Neural progenitor cell (in vitro differentiated cells): ENCODE results near the gene ZBP1. TPM values are rescaled to one million over a fixed set of nuclear protein-coding genes. Genes with fewer than 3 reads are reported as not detected.

Experiments used
- DNase-seq: peaks from one replicate; pipeline ENCODE4 v3.0.0-alpha.2; 2016; ENCODE audit warnings: low spot score
- H2AFZ ChIP-seq: fragments of 200-600 bp; sonication (generic); replicated peaks from 2 replicates; pipeline ENCODE4 v1.6.1; 2016; ENCODE audit warnings: antibody characterized with exemption
- H3F3A ChIP-seq: fragments of 200-600 bp; sonication (generic); 2 replicates; pipeline ENCODE4 v1.6.1; 2016; ENCODE audit warnings: antibody characterized with exemption, low read depth
- H3K27ac ChIP-seq: fragments of 200-600 bp; sonication (generic); 2 replicates; pipeline ENCODE4 v1.5.1; 2016; ENCODE audit warnings: mild to moderate bottlenecking
- H3K27me3 ChIP-seq: fragments of 200-600 bp; sonication (generic); 2 replicates; pipeline ENCODE4 v1.6.1; 2016; ENCODE audit warnings: mild to moderate bottlenecking, moderate library complexity
- H3K36me3 ChIP-seq: fragments of 200-600 bp; sonication (generic); 2 replicates; pipeline ENCODE4 v1.5.1; 2016
- H3K4me1 ChIP-seq: fragments of 200-600 bp; sonication (generic); 2 replicates; pipeline ENCODE4 v1.6.1; 2016; ENCODE audit warnings: mixed run types
- H3K4me2 ChIP-seq: fragments of 200-600 bp; sonication (generic); 2 replicates; pipeline ENCODE4 v1.6.1; 2016
- H3K4me3 ChIP-seq: fragments of 200-600 bp; sonication (generic); 2 replicates; pipeline ENCODE4 v1.5.1; 2016
- H3K79me2 ChIP-seq: fragments of 200-600 bp; sonication (generic); 2 replicates; pipeline ENCODE4 v1.6.1; 2016; ENCODE audit warnings: low read depth
- H3K9ac ChIP-seq: fragments of 200-600 bp; sonication (generic); 2 replicates; pipeline ENCODE4 v1.6.1; 2016
- H3K9me3 ChIP-seq: fragments of 200-600 bp; sonication (generic); 2 replicates; pipeline ENCODE4 v1.5.1; 2016; ENCODE audit warnings: low read depth
- H4K20me1 ChIP-seq: fragments of 200-600 bp; sonication (generic); 2 replicates; pipeline ENCODE4 v1.6.1; 2016; ENCODE audit warnings: low read depth
- H3K27ac Mint-ChIP-seq: 3 replicates; pipeline ENCODE4 v1.8.0; 2021; ENCODE audit warnings: mixed read lengths
- H3K27me3 Mint-ChIP-seq: 2 replicates; pipeline ENCODE4 v1.8.0; 2022; ENCODE audit warnings: low read depth, mild to moderate bottlenecking, inconsistent platforms, moderate library complexity, mixed read lengths; ENCODE audit not compliant: insufficient read depth
- H3K36me3 Mint-ChIP-seq: 3 replicates; pipeline ENCODE4 v1.8.0; 2021; ENCODE audit warnings: mixed read lengths
- H3K4me1 Mint-ChIP-seq: 3 replicates; pipeline ENCODE4 v1.8.0; 2021; ENCODE audit warnings: mixed read lengths
- H3K4me3 Mint-ChIP-seq: 3 replicates; pipeline ENCODE4 v1.8.0; 2021; ENCODE audit warnings: mild to moderate bottlenecking, moderate library complexity, mixed read lengths
- H3K9me3 Mint-ChIP-seq: 3 replicates; pipeline ENCODE4 v1.8.0; 2020; ENCODE audit warnings: mixed read lengths
- CTCF ChIP-seq: fragments of 200-600 bp; sonication (generic); IDR thresholded peaks from 2 replicates; pipeline ENCODE4 v1.5.1; 2017; ENCODE audit warnings: antibody characterized with exemption, mild to moderate bottlenecking
- EZH2 ChIP-seq: fragments of 200-600 bp; sonication (generic); IDR thresholded peaks from 2 replicates; pipeline ENCODE4 v1.6.1; 2017; ENCODE audit warnings: antibody characterized with exemption, mild to moderate bottlenecking, moderate library complexity
- EZH2phosphoT487 ChIP-seq: fragments of 200-600 bp; sonication (generic); IDR thresholded peaks from 2 replicates; pipeline ENCODE4 v1.6.1; 2017; ENCODE audit warnings: antibody characterized with exemption
- total RNA-seq: library from RNA; depleted of rRNA; stranded (reverse); fragments of >200 nt; gene quantifications from 2 replicates; pipeline ENCODE4 v1.2.3, GENCODE V29; 2015; ENCODE audit warnings: low replicate concordance

ZBP1 gene
- total RNA-seq, 1 donor from 2014 or later = not detected

- H3K4me3 ChIP-seq = no peak overlapping the region
- H3K9ac ChIP-seq = no peak overlapping the region
- no peak overlapping the region for H3K4me3 Mint-ChIP-seq
- no peaks in the 10 kb centered on the region for H3K79me2 ChIP-seq
- H2AFZ ChIP-seq = no peak overlapping the region
- H3K4me1 Mint-ChIP-seq = peaks cover 25% of the 10 kb centered on the region
- H3K27ac Mint-ChIP-seq = peak overlapping the region; percentile 18
- H3K27ac ChIP-seq = no peak overlapping the region
- no peak overlapping the region for H3K4me2 ChIP-seq
- H3K27me3 Mint-ChIP-seq = peaks cover 6% of the 10 kb centered on the region
- no peaks in the 10 kb centered on the region for H3K27me3 ChIP-seq
- H3K9me3 ChIP-seq = no peaks in the 10 kb centered on the region
- no peaks in the 10 kb centered on the region for H3K36me3 ChIP-seq
- no peak for DNase-seq
- H4K20me1 ChIP-seq = no peaks in the 10 kb centered on the region
- TF ChIP-seq CTCF (no peak), EZH2phosphoT487 (no peak)
- no peaks in the 10 kb centered on the region for H3K36me3 Mint-ChIP-seq
- H3F3A ChIP-seq = peaks cover 1% of the 10 kb centered on the region
- peaks cover 6% of the 10 kb centered on the region for H3K4me1 ChIP-seq
- H3K9me3 Mint-ChIP-seq = no peaks in the 10 kb centered on the region
Measured at GRCh38 chr20:57570920-57571319, 49.3 kb downstream of the ZBP1 start.

- Mint-ChIP-seq H3K9me3 (no peaks in the 10 kb centered on the region), H3K27ac (peak overlapping the region; percentile 18), H3K36me3 (no peaks in the 10 kb centered on the region), H3K4me1 (peaks cover 25% of the 10 kb centered on the region), H3K27me3 (peaks cover 6% of the 10 kb centered on the region), H3K4me3 (no peak overlapping the region)
- Histone ChIP-seq H3K4me3 (no peak overlapping the region), H4K20me1 (no peaks in the 10 kb centered on the region), H3K27ac (no peak overlapping the region), H3K9me3 (no peaks in the 10 kb centered on the region), H2AFZ (peak overlapping the region; percentile 19), H3K36me3 (no peaks in the 10 kb centered on the region), H3K4me2 (no peak overlapping the region), H3K79me2 (no peaks in the 10 kb centered on the region), H3K9ac (no peak overlapping the region), H3K4me1 (peaks cover 4% of the 10 kb centered on the region), H3F3A (no peaks in the 10 kb centered on the region), H3K27me3 (no peaks in the 10 kb centered on the region)
- DNase-seq = no peak
- TF ChIP-seq EZH2 (no peak), CTCF (no peak), EZH2phosphoT487 (no peak)
Measured at GRCh38 chr20:57570145-57570850, 49.9 kb downstream of the ZBP1 start.

GRCh38 chr20:57568960-57569359 lies 51.3 kb downstream of the ZBP1 start:
- H3K4me1 ChIP-seq = peaks cover 4% of the 10 kb centered on the region
- no peak overlapping the region for H3K9ac ChIP-seq
- H3F3A ChIP-seq = no peaks in the 10 kb centered on the region
- no peak overlapping the region for H2AFZ ChIP-seq
- H3K9me3 ChIP-seq = no peaks in the 10 kb centered on the region
- no peaks in the 10 kb centered on the region for H4K20me1 ChIP-seq
- no peak for TF ChIP-seq CTCF
- TF ChIP-seq EZH2phosphoT487 = no peak
- peaks cover 25% of the 10 kb centered on the region for H3K4me1 Mint-ChIP-seq
- DNase-seq = no peak
- peaks cover 2% of the 10 kb centered on the region for H3K27me3 Mint-ChIP-seq
- no peak overlapping the region for H3K4me3 ChIP-seq
- H3K4me2 ChIP-seq = no peak overlapping the region
- no peak overlapping the region for H3K27ac ChIP-seq
- H3K27me3 ChIP-seq = no peaks in the 10 kb centered on the region
- H3K36me3 ChIP-seq = no peaks in the 10 kb centered on the region
- no peaks in the 10 kb centered on the region for H3K36me3 Mint-ChIP-seq
- H3K4me3 Mint-ChIP-seq = no peak overlapping the region
- no peaks in the 10 kb centered on the region for H3K9me3 Mint-ChIP-seq
- H3K27ac Mint-ChIP-seq = no peak overlapping the region
- H3K79me2 ChIP-seq = no peaks in the 10 kb centered on the region
